ENCODE measurements around the gene SLC38A1.
"Not testable (repeated sequence)": the region's sequence is repeated elsewhere in the genome, so short reads cannot be mapped to it uniquely, and the experiment has no call there.

The SLC38A1 gene

DNA sequence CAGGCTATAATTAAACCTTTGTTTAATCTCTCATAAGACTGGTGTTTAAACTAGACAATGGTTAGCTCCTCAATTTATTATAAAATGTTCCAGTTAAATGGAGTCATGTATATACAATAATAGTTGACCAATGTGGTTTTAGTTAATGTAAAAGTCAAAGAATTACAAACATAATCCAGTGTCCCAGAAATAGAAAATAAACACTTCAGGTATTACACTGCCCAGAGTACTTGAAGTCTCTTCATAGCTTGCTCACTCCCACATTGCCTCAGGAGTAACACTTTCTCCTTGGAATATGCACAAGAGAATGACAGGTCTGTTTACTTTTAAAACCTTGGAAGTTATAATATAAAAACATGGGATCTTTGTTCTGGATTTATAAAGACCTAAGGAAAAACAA lies 60.5 kb downstream of the SLC38A1 start:
- Histone ChIP-seq H3K36me3 (ENCODE audit: control insufficient read depth, insufficient read depth, low read length) (peaks cover 7% of the 10 kb centered on the region), H3K4me3 (ENCODE audit: low read length) (no peak overlapping the region), H3K9me3 (ENCODE audit: control insufficient read depth, insufficient read depth, low read length) (no peaks in the 10 kb centered on the region), H3K27me3 (ENCODE audit: control insufficient read depth, insufficient read depth, low read length) (no peaks in the 10 kb centered on the region), H3K27ac (ENCODE audit: low read length) (no peak overlapping the region), H3K4me1 (ENCODE audit: control insufficient read depth, insufficient read depth, low read length) (peaks cover 4% of the 10 kb centered on the region; the same call in 1 of the 2 replicates)
- no peak for DNase-seq (ENCODE audit: low read depth, low spot score)

DNA sequence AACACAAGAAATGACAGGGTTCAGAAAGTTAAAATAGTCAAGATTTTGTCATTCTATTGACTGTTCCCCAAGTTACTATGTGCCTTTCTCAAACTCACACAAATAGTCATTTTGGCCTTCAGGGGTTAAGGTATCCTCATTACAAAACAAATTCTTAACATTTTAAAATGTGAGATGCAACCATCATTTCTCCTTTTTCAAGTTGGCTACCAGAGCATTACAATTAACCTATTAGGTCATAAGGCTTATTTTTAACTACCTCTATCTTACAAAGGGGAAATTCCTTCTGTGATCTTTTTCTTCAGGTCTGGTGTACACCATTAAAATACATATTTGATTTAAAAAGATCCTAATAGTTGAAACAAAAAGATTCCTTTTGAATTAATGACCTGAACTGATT lies 61.2 kb downstream of the SLC38A1 start:
- no peaks in the 10 kb centered on the region for H3K9me3 ChIP-seq (ENCODE audit: control insufficient read depth, insufficient read depth, low read length)
- H3K36me3 ChIP-seq (ENCODE audit: control insufficient read depth, insufficient read depth, low read length): peaks cover 7% of the 10 kb centered on the region
- DNase-seq (ENCODE audit: low read depth, low spot score): no peak
- no peaks in the 10 kb centered on the region for H3K27me3 ChIP-seq (ENCODE audit: control insufficient read depth, insufficient read depth, low read length)
- no peak overlapping the region for H3K27ac ChIP-seq (ENCODE audit: low read length)
- peaks cover 4% of the 10 kb centered on the region; the same call in 1 of the 2 replicates for H3K4me1 ChIP-seq (ENCODE audit: control insufficient read depth, insufficient read depth, low read length)
- no peak overlapping the region for H3K4me3 ChIP-seq (ENCODE audit: low read length)

DNA sequence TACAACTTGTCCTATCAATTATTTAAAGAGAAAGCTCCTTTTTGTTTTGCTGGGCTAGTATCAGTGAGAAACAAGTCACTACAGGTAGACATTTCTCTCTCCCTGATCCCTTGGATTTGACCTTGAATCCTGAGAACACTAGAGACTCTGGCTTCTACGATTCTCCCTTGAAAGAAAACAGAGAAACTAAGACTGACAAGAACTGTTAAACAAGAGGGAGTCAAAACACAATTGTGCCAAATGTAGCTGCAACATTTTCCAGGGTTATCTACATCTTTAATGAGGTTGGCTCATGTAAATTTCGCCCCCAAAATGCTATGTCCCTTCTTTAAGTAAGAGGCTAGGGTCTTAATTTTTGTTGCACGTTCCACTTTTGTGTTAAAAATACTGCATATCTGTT lies 62.4 kb downstream of the SLC38A1 start:
- H3K9me3 ChIP-seq (ENCODE audit: control insufficient read depth, insufficient read depth, low read length): no peaks in the 10 kb centered on the region
- H3K4me1 ChIP-seq (ENCODE audit: control insufficient read depth, insufficient read depth, low read length): peaks cover 4% of the 10 kb centered on the region; the same call in 1 of the 2 replicates
- H3K36me3 ChIP-seq (ENCODE audit: control insufficient read depth, insufficient read depth, low read length): peaks cover 7% of the 10 kb centered on the region
- H3K27ac ChIP-seq (ENCODE audit: low read length): no peak overlapping the region
- H3K4me3 ChIP-seq (ENCODE audit: low read length): no peak overlapping the region
- H3K27me3 ChIP-seq (ENCODE audit: control insufficient read depth, insufficient read depth, low read length): no peaks in the 10 kb centered on the region
- WGBS (ENCODE audit: insufficient coverage, insufficient read length): no CpG with 5 or more reads among the region's 3 CpGs
- DNase-seq (ENCODE audit: low read depth, low spot score): no peak

DNA sequence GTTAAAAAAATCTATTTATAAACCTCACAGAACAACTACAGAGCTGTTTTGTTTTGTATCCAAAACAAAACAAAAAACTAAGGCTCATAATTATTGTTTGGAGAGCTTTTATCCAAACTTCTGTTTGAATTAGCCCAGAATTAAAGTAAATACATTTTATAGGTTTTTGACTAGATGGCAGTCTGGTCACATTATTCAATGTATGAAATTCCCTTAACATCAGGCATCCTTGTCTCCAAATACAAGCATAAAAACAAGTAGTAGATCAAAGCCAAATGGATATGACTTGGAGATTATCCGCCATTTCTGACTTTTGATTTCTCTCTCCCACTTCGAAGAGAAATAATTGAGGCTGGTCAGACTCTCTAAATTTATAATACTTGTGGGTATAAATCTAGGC lies 63.5 kb downstream of the SLC38A1 start:
- no peaks in the 10 kb centered on the region for H3K9me3 ChIP-seq (ENCODE audit: control insufficient read depth, insufficient read depth, low read length)
- H3K4me3 ChIP-seq (ENCODE audit: low read length): no peak overlapping the region
- H3K4me1 ChIP-seq (ENCODE audit: control insufficient read depth, insufficient read depth, low read length): peaks cover 4% of the 10 kb centered on the region; the same call in 1 of the 2 replicates
- no CpG with 5 or more reads among the region's 2 CpGs for WGBS (ENCODE audit: insufficient coverage, insufficient read length)
- H3K27me3 ChIP-seq (ENCODE audit: control insufficient read depth, insufficient read depth, low read length): no peaks in the 10 kb centered on the region
- no peak overlapping the region for H3K27ac ChIP-seq (ENCODE audit: low read length)
- peaks cover 7% of the 10 kb centered on the region for H3K36me3 ChIP-seq (ENCODE audit: control insufficient read depth, insufficient read depth, low read length)
- DNase-seq (ENCODE audit: low read depth, low spot score): no peak

DNA sequence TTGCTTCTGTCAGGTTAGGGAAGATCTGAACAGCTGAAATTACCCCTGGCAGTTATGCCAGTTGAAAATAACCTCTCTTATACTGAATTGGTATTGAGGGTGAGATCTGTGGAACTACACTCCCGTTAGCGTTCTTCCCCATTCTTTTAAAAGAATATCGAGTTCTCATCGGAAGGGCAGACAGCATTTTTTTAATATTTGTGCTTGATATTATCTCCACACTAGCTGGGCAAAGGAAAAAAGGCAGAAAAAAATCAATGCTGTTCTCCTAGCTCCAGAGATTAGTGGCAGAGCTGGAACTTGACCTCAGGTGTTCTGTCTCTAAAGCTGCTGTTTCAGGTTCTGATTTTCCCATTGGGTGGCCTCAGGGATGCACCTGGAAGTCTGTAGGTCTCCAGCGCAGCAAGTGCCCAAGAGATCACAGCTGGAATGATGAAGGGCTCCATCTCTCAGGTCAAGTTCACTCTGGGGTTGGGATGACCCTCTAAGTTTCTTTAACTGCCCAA lies 67.5 kb downstream of the SLC38A1 start:
- no peak for DNase-seq (ENCODE audit: low read depth, low spot score)
- no CpG with 5 or more reads among the region's 5 CpGs for WGBS (ENCODE audit: insufficient coverage, insufficient read length)
- peaks cover 29% of the 10 kb centered on the region for H3K36me3 ChIP-seq (ENCODE audit: control insufficient read depth, insufficient read depth, low read length)
- no peaks in the 10 kb centered on the region for H3K27me3 ChIP-seq (ENCODE audit: control insufficient read depth, insufficient read depth, low read length)
- no peak overlapping the region for H3K27ac ChIP-seq (ENCODE audit: low read length)
- no peaks in the 10 kb centered on the region for H3K9me3 ChIP-seq (ENCODE audit: control insufficient read depth, insufficient read depth, low read length)
- no peak overlapping the region for H3K4me3 ChIP-seq (ENCODE audit: low read length)
- no peaks in the 10 kb centered on the region for H3K4me1 ChIP-seq (ENCODE audit: control insufficient read depth, insufficient read depth, low read length)

DNA sequence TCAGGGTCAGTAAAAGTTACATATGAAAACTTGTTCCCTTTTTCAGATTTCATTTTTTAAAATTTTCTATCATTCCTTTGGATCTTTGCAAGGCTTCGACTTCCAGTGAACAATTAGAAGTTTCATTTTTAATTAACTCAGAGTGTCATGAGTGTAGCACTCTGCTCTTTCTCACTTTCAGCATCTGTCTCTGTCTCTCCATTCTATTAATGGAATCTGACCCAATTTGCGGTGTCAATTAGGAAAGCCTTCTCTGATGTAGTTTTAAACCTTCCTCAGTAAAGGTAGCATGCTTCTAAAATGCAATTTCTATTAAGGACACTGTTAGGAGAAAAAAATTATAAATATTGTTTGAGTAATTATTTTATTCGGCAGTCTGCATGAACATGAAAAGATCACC lies 68.3 kb downstream of the SLC38A1 start:
- H3K9me3 ChIP-seq (ENCODE audit: control insufficient read depth, insufficient read depth, low read length): peaks cover 4% of the 10 kb centered on the region
- H3K4me1 ChIP-seq (ENCODE audit: control insufficient read depth, insufficient read depth, low read length): no peaks in the 10 kb centered on the region
- DNase-seq (ENCODE audit: low read depth, low spot score): no peak
- H3K36me3 ChIP-seq (ENCODE audit: control insufficient read depth, insufficient read depth, low read length): peaks cover 37% of the 10 kb centered on the region
- H3K27me3 ChIP-seq (ENCODE audit: control insufficient read depth, insufficient read depth, low read length): no peaks in the 10 kb centered on the region
- WGBS (ENCODE audit: insufficient coverage, insufficient read length): 100% methylated on average over 1 of the region's 3 CpGs
- no peak overlapping the region for H3K4me3 ChIP-seq (ENCODE audit: low read length)
- no peak overlapping the region for H3K27ac ChIP-seq (ENCODE audit: low read length)

DNA sequence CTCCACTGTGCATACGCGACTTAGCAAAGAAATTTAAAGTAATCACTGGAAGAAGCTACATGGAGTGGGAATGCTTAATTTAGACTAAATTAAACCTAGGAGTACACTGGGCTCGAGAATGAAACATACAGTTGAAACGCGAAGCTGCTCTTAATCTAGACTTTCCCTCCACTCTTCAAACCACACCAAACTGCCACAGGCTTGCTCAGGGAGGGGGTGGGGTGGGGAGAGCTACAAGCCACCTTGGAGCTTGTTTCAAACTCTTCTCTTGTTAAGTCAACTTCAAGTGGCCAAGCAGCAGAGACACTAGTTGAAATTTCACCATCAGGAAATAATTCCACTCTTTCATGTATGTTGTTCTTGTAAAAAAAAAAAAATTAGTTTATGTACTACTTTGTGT lies 69.9 kb downstream of the SLC38A1 start:
- Histone ChIP-seq H3K27me3 (ENCODE audit: control insufficient read depth, insufficient read depth, low read length) (no peaks in the 10 kb centered on the region), H3K27ac (ENCODE audit: low read length) (no peak overlapping the region), H3K4me1 (ENCODE audit: control insufficient read depth, insufficient read depth, low read length) (no peaks in the 10 kb centered on the region), H3K4me3 (ENCODE audit: low read length) (no peak overlapping the region), H3K36me3 (ENCODE audit: control insufficient read depth, insufficient read depth, low read length) (peaks cover 44% of the 10 kb centered on the region), H3K9me3 (ENCODE audit: control insufficient read depth, insufficient read depth, low read length) (peaks cover 7% of the 10 kb centered on the region)
- no CpG with 5 or more reads among the region's 5 CpGs for WGBS (ENCODE audit: insufficient coverage, insufficient read length)
- DNase-seq (ENCODE audit: low read depth, low spot score): no peak

DNA sequence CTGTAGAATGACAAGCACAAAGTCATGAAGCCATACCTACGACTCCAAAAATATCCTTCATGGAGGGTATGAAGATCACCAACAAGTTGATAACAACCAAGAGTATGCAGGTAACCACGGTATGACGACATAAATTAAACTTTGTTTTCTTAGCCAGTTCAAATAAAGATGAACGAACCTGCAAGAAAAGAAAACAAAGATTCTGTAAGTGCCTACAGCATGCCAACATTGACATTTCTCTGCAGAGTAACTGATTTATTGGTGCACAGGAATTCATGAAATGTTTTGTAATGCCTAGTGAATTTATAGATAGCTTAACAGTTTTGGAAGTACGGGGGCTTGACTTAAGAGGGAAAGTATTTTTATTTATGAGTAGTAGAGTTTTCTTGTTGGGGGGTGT lies 71.0 kb downstream of the SLC38A1 start:
- Histone ChIP-seq H3K27ac (ENCODE audit: low read length) (no peak overlapping the region), H3K27me3 (ENCODE audit: control insufficient read depth, insufficient read depth, low read length) (no peaks in the 10 kb centered on the region), H3K4me1 (ENCODE audit: control insufficient read depth, insufficient read depth, low read length) (no peaks in the 10 kb centered on the region), H3K9me3 (ENCODE audit: control insufficient read depth, insufficient read depth, low read length) (peaks cover 7% of the 10 kb centered on the region), H3K4me3 (ENCODE audit: low read length) (no peak overlapping the region), H3K36me3 (ENCODE audit: control insufficient read depth, insufficient read depth, low read length) (peaks cover 42% of the 10 kb centered on the region)
- DNase-seq (ENCODE audit: low read depth, low spot score): no peak
- WGBS (ENCODE audit: insufficient coverage, insufficient read length): 100% methylated on average over 1 of the region's 5 CpGs

DNA sequence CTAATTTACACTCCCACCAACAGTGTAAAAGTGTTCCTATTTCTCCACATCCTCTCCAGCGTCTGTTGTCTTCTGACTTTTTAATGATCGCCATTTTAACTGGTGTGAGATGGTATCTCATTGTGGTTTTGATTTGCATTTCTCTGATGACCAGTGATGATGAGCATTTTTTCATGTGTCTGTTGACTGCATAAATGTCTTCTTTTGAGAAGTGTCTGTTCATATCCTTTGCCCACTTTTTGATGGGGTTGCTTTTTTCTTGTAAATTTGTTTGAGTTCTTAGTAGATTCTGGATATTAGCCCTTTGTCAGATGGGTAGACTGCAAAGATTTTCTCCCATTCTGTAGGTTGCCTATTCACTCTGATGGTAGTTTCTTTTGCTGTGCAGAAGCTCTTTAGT lies 78.3 kb downstream of the SLC38A1 start:
- DNase-seq (ENCODE audit: low read depth, low spot score): not testable (repeated sequence)
- no CpG with 5 or more reads among the region's 2 CpGs for WGBS (ENCODE audit: insufficient coverage, insufficient read length)

DNA sequence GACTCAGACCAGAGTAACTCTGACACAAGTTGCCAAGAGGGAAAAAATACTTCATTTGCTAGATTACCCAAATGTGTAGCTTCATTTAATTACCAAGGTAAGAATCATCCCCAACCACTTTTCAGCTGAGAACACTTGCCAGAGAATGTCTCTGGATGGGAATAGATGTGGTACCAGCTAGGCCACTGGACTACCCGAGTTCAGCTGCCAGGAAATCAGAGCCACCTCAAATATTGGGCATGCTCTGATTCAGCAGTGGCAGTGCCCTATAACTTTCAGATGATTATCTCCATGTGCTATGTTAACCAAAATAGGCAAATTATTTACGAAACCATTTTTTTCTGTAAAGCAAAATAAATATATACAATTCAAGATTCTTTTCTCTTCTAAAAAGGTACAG lies 80.7 kb downstream of the SLC38A1 start:
- Histone ChIP-seq H3K4me1 (ENCODE audit: control insufficient read depth, insufficient read depth, low read length) (peaks cover 2% of the 10 kb centered on the region; the same call in 1 of the 2 replicates), H3K27ac (ENCODE audit: low read length) (no peak overlapping the region), H3K36me3 (ENCODE audit: control insufficient read depth, insufficient read depth, low read length) (no peaks in the 10 kb centered on the region), H3K27me3 (ENCODE audit: control insufficient read depth, insufficient read depth, low read length) (no peaks in the 10 kb centered on the region), H3K9me3 (ENCODE audit: control insufficient read depth, insufficient read depth, low read length) (no peaks in the 10 kb centered on the region), H3K4me3 (ENCODE audit: low read length) (no peak overlapping the region)
- DNase-seq (ENCODE audit: low read depth, low spot score): no peak
- no CpG with 5 or more reads among the region's 2 CpGs for WGBS (ENCODE audit: insufficient coverage, insufficient read length)

More for the DNA sequence above, 78.3 kb downstream of the SLC38A1 start:
- H3K27me3 ChIP-seq (ENCODE audit: control insufficient read depth, insufficient read depth, low read length); H3K4me3 ChIP-seq (ENCODE audit: low read length); H3K36me3 ChIP-seq (ENCODE audit: control insufficient read depth, insufficient read depth, low read length); H3K9me3 ChIP-seq (ENCODE audit: control insufficient read depth, insufficient read depth, low read length); H3K4me1 ChIP-seq (ENCODE audit: control insufficient read depth, insufficient read depth, low read length); H3K27ac ChIP-seq (ENCODE audit: low read length): not testable (repeated sequence)

DNA sequence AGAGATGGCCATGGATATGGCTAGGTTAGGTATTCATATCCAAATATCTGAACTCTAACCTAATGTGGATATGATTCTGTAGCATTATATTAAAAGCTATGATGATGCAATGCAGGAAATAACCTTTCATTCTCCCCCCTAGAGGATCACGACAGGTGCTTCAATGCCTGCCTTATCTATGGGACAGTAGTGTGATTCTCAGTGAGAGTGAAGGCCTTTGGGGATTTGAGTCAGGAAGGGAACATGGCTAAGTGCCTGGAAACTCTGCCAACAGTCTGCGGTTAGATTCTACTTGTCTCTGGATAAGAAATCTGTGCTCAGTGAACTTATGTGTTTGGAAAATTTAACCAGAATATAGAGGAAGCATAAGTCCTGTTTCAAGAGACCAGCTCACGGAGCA lies 81.8 kb downstream of the SLC38A1 start:
- Histone ChIP-seq H3K4me1 (ENCODE audit: control insufficient read depth, insufficient read depth, low read length) (peaks cover 2% of the 10 kb centered on the region; the same call in 1 of the 2 replicates), H3K27ac (ENCODE audit: low read length) (no peak overlapping the region), H3K27me3 (ENCODE audit: control insufficient read depth, insufficient read depth, low read length) (no peaks in the 10 kb centered on the region), H3K36me3 (ENCODE audit: control insufficient read depth, insufficient read depth, low read length) (no peaks in the 10 kb centered on the region), H3K4me3 (ENCODE audit: low read length) (no peak overlapping the region), H3K9me3 (ENCODE audit: control insufficient read depth, insufficient read depth, low read length) (no peaks in the 10 kb centered on the region)
- WGBS (ENCODE audit: insufficient coverage, insufficient read length): no CpG with 5 or more reads among the region's 3 CpGs
- DNase-seq (ENCODE audit: low read depth, low spot score): no peak

Measured in iPS DF 6.9 (cell line).